ENCODE data around the gene MKRN1.

MKRN1 gene

DNA sequence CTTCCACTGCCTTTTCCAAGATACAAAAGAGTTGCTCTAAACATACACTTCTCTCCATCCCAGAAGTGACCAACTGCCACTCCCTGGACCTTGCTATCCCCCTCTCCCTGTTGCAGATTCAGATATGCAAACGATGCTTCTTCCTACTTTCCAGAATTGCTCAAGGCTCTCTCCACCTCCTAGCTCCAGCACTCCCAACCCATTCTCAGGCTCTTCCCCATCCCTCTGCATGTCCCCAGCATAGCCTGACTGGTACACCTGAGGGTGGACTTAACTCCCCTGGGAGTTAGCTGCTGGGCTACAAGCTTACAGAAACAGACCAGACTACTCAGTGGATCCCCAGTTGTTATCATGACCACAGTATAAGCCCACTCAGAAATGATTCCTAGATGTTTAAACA is 27.6 kb downstream of the MKRN1 start:
- TF ChIP-seq, protein P1, sequence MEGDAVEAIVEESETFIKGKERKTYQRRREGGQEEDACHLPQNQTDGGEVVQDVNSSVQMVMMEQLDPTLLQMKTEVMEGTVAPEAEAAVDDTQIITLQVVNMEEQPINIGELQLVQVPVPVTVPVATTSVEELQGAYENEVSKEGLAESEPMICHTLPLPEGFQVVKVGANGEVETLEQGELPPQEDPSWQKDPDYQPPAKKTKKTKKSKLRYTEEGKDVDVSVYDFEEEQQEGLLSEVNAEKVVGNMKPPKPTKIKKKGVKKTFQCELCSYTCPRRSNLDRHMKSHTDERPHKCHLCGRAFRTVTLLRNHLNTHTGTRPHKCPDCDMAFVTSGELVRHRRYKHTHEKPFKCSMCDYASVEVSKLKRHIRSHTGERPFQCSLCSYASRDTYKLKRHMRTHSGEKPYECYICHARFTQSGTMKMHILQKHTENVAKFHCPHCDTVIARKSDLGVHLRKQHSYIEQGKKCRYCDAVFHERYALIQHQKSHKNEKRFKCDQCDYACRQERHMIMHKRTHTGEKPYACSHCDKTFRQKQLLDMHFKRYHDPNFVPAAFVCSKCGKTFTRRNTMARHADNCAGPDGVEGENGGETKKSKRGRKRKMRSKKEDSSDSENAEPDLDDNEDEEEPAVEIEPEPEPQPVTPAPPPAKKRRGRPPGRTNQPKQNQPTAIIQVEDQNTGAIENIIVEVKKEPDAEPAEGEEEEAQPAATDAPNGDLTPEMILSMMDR (IDR thresholded peaks at IDR 0.05; ENCODE audit: control insufficient read depth, extremely low read depth, insufficient read depth), result no peak
- no peak overlapping the region for H3K4me3 ChIP-seq (ENCODE audit: low read depth, low read length)
- DNase-seq (ENCODE audit: low read depth), result no peak

DNA sequence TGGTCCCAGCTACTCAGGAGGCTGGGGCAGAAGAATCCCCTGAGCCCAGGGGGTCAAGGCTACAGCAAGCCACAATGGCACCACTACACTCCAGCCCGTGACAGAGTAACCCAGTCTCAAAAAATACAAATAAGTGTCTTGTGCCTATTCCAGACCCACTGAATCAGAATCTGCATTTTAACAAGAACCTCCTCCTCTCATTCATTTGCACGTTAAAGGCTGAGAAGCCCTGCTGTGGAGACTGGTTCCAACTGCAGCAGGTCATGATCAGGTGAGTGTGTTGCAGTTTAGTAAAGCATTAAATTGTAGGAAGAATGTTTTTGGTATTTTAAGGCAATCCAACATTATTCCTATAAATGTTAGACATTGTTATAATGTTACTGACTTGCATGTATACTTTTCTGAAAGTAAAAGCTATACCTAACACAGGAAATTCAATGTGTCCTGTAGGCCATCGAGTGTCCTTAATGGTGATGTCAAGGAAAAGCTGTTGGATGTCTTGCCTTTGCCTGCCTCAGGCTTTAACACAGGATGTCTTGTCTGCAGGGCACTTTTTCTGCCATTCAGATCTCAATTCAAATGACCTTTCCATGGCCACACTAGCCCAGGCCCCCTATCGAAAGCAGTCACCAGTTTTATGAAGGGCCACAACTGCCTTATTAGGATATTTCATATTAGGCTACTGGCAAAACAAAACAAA is 30.4 kb downstream of the MKRN1 start:
- no peak overlapping the region for H3K4me3 ChIP-seq (ENCODE audit: low read depth, low read length)
- TF ChIP-seq, protein P1 (IDR thresholded peaks at IDR 0.05; ENCODE audit: control insufficient read depth, extremely low read depth, insufficient read depth), result no peak
- DNase-seq (ENCODE audit: low read depth), result no peak

DNA sequence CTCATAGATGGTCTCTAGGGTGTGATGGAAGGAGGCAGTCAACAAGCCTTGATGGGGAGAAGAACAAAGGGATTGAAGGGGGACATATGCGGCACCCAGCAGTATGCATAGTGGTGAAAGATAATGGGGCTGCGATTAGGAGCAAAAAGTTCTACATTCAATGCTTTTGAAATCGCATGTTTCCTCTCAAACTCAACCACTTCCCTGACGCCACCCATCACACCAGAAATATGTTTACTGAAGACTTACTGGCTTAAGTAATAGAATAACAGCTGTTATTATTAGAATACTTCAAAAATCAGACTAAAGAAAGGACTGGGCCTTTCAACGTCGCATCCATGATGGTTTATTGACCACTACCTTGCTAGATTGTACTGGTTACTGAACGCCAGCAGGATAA is 31.5 kb downstream of the MKRN1 start:
- TF ChIP-seq, protein P1 (IDR thresholded peaks at IDR 0.05; ENCODE audit: control insufficient read depth, extremely low read depth, insufficient read depth), result no peak
- DNase-seq (ENCODE audit: low read depth), result no peak
- H3K4me3 ChIP-seq (ENCODE audit: low read depth, low read length), result no peak overlapping the region

DNA sequence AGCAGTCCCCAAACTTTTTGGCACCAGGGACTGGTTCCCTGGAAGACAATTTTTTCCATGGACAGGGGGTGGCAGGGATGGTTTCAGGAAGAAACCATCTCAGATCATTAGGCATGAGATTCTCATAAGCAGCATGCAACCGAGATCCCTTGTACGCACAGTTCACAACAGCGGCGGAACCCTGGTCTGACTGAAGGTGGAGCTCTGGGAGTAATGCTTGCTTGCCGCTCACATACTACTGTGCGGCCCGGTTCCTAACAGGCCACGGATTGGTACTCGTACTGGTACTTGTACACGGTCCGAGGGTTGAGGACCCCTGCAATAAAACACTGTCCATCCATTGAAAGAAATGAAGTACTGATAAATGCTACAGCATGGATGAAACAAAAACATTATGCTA is 32.8 kb downstream of the MKRN1 start:
- no peak overlapping the region for H3K4me3 ChIP-seq (ENCODE audit: low read depth, low read length)
- TF ChIP-seq, protein P1 (IDR thresholded peaks at IDR 0.05; ENCODE audit: control insufficient read depth, extremely low read depth, insufficient read depth), result no peak
- no peak for DNase-seq (ENCODE audit: low read depth)

DNA sequence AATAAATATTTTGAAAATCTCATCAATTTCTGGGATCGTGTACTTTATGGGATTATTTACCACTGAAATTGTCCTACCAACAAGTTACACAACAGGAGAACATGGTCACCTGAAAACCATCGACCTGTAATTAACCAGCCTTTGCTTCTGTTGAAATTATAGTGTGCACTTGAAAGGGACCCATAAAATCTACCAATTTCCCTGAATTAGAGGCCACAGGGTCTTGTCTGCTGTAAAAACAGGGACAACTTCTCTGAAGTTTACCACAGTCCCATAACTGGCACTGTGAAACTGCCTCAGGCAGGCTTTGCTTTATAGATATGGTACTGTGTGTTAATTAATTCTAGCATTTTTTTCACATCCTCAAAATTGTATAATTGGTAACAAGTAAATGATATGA is 37.8 kb downstream of the MKRN1 start:
- TF ChIP-seq, protein P1 (IDR thresholded peaks at IDR 0.05; ENCODE audit: control insufficient read depth, extremely low read depth, insufficient read depth), result no peak
- H3K4me3 ChIP-seq (ENCODE audit: low read depth, low read length), result no peak overlapping the region
- no peak for DNase-seq (ENCODE audit: low read depth)

DNA sequence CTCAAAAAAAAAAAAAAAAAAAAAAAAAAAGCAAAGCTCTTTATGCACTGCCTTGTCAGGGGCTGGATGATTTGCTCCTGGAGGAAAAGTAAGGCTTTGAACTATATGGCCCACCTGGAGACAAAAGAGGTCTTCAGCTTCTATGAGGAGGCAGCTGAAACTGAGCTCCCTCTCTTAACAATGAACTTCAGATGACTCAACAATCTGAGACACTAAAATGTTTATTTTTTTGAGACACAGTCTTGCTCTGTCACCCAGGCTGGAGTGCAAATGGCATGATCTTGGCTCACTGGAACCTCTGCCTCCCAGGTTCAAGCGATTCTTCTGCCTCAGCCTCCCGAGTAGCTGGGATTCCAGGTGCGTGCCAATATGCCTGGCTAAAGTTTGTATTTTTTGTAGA is 38.7 kb downstream of the MKRN1 start:
- no peak overlapping the region for H3K4me3 ChIP-seq (ENCODE audit: low read depth, low read length)
- no peak for DNase-seq (ENCODE audit: low read depth)
- TF ChIP-seq, protein P1 (IDR thresholded peaks at IDR 0.05; ENCODE audit: control insufficient read depth, extremely low read depth, insufficient read depth), result no peak

DNA sequence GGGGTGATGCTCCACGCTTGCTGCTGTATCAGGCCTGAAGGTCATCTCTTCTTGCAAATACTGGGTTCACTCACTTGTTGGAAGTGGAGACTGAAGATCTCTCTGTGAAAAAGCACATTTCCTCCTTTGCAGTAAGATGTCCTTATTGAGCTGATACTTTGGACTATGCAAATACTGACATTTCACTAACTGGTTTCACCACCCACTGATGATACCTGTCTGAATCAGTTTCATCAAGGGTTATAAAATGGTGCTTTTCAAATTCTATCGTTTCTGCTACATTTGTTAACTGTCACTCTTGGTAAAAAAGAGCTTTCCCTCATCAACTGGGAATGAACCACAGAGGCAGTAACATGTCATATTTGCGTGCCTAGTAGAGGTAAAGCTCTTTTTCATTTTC is 39.9 kb downstream of the MKRN1 start:
- DNase-seq (ENCODE audit: low read depth), result no peak
- TF ChIP-seq, protein P1 (IDR thresholded peaks at IDR 0.05; ENCODE audit: control insufficient read depth, extremely low read depth, insufficient read depth), result no peak
- H3K4me3 ChIP-seq (ENCODE audit: low read depth, low read length), result no peak overlapping the region
